GM18498 (cell line): Measurements from ENCODE around the gene IRF2BP1.
A peak's percentile ranks its signal among the peaks of the same experiment; 100 is the strongest.

Experiments used
- ATAC-seq: cut with Tn5 transposase; IDR thresholded peaks from one replicate; pipeline ENCODE4 v1.9.1; 2021; ENCODE audit warnings: mild to moderate bottlenecking, moderate library complexity; ENCODE audit not compliant: unreplicated experiment

Gene IRF2BP1

GRCh38 chr19:45863335-45863839 lies 22.6 kb downstream of the IRF2BP1 start:
- ATAC-seq = no peak

DNA sequence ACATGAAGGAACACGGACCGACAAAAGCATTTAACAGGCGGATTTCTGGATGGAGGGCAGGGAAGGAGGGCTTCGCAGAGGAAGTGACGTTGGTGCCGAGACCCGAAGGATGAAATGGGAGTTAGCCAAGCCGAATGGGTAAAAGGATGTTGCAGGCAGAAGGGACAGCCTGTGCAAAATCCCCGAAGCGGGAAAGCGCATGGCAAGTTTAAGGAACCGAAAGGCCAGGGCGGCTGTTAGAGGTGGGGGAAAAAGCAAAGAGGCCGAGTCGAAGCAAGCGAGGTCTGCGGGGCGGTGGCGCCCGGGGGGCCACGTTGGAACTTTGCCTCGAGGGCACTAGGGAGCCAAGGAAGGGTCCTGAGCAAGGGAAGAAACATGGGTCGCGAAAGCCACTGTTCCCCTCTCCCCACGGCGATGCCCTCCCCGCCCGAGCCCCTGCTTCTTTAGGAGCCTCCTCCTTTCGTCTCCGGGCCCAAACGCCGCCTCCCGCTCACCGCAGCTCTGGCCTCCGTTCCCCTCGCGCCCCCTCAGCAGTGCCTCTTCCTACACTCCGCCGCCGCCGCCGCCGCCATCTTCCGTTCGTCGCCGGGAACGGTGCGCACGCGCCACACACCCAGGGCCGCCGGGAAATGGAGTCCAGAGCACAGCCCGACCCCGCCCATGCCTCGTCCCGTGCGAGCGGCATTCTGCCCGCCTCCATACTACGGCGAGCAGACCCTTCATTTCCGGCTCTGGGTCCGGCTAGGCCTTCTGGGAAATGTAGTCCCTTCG lies 23.2 kb downstream of the IRF2BP1 start, which contains the start of gene SYMPK:
SYMPK (minus strand) TSS at position 584 of the 771 bp plus-strand sequence. CDS start 8,652 bp downstream, outside the sequence.
- peak; percentile 91 for ATAC-seq

DNA sequence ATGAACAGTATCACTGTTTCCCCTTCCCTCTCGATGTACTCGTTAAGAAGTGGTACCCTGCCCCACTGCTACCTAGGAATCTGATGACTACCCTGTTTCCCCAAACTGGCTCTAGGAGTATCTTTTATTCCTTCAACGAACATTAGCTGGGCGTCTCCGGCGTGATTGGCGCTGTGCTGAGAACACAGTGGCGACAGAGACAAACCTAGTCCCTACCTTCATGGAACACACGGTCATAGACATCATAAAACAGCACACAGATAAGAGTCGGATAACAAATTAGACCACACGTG lies 23.7 kb downstream of the IRF2BP1 start:
- no peak for ATAC-seq

GRCh38 chr19:45860359-45861259 lies 25.3 kb downstream of the IRF2BP1 start:
- ATAC-seq = no peak

GRCh38 chr19:45854167-45854778 lies 31.7 kb downstream of the IRF2BP1 start:
- no peak for ATAC-seq

GRCh38 chr19:45852983-45853382 lies 33.0 kb downstream of the IRF2BP1 start:
- ATAC-seq = no peak

DNA sequence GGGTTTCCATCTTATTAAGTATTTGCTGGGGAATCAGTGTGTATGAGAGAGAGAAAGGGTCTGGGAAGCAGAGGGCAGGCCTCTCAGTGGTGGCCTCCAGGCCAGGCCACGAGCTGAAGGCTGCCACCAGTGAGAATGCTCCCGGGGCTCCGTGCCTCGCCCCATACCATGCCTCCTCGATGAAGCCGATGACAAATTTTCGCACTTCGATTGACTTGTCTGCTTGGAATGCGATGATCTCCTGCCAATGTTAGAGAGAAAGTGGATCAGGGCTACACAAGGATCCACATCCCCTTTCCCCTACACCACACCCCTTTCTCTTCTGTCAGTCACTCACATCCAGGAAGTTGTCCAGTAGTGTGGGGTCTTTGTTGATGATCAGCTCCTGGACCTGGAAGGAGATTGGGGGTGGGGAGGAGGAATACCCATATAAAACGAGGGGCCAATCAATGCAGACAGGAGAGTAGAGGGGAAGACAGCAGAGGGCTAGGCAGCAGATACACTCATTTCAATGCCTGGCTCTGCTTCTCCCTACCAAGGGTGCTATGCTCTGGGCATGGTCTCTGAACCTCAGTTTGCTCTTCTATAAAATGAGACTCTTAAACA lies 33.7 kb downstream of the IRF2BP1 start:
- ATAC-seq = no peak

DNA sequence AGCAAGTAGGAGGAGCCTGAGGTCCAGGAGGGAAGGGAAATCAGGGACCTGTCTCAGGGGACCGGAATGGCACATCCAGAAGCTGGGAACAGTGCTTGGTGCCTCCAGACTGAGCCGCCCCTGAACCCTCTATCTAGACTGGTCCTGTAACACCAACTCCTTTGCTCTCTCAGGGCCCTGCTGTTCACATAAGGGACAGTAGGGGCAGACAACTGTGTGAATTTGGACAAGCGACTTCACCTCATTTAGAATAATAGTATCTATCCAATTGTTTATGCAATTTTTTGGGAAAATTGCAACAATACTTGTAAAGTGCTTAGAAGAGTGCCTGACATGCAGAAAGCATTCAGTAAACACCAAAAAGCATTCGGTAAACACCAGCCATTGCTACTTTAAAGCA lies 37.0 kb downstream of the IRF2BP1 start:
- no peak for ATAC-seq

DNA sequence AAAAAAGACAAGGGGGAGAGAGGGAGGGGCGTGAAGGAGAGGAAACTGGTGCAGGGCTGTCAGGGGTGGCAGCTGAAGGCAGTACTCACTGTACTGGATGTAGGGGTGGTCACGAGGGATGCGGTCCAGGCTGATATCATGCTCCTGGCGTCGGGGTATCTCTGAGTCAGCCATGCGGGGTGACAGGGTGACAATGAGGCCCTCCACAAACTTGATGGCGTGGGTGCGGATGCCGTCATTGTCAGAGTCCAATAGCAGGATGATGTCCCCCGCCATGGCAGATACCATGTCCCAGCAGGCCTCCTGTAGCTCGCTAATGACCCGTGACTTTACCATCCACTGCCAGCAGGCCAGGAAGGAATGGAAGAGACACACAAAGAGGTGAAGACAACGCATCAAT lies 38.3 kb downstream of the IRF2BP1 start:
- ATAC-seq = no peak

GRCh38 chr19:45842198-45842597 lies 43.7 kb downstream of the IRF2BP1 start:
- no peak for ATAC-seq

GRCh38 chr19:45834970-45835369 lies 51.0 kb downstream of the IRF2BP1 start:
- no peak for ATAC-seq
